T-helper 2 cell (primary cell): Measurements from ENCODE around the gene WWOX.
A peak's percentile ranks its signal among the peaks of the same experiment; 100 is the strongest.

ENCODE experiments used
- DNase-seq, 5 experiments: peaks; one replicate each; pipeline versions ENCODE4 v3.0.0 to v3.0.0-alpha.2; 2012 to 2022

WWOX gene

GRCh38 chr16:78749745-78750268 is 650.4 kb downstream of the WWOX start:
- DNase-seq, result peak in 2 of 5 experiments; percentile 31 to 43

GRCh38 chr16:78750611-78751010 is 651.2 kb downstream of the WWOX start:
- no peak for DNase-seq

GRCh38 chr16:78751601-78752000 is 652.1 kb downstream of the WWOX start:
- no peak for DNase-seq

- no peak for DNase-seq
Observed at GRCh38 chr16:78754713-78755112, 655.3 kb downstream of the WWOX start.

- DNase-seq, result no peak
Observed at GRCh38 chr16:78755751-78756661, 656.6 kb downstream of the WWOX start.

- DNase-seq, result no peak
Observed at GRCh38 chr16:78759596-78759995, 660.1 kb downstream of the WWOX start.

GRCh38 chr16:78760611-78761010 is 661.2 kb downstream of the WWOX start:
- DNase-seq, result no peak

- DNase-seq, result no peak
Observed at GRCh38 chr16:78761427-78761826, 662.0 kb downstream of the WWOX start.

- no peak for DNase-seq
Observed at GRCh38 chr16:78762222-78762621, 662.8 kb downstream of the WWOX start.

GRCh38 chr16:78763821-78764440 is 664.5 kb downstream of the WWOX start:
- no peak for DNase-seq

GRCh38 chr16:78764478-78764877 is 665.0 kb downstream of the WWOX start:
- no peak for DNase-seq

GRCh38 chr16:78768226-78768625 is 668.8 kb downstream of the WWOX start:
- no peak for DNase-seq

GRCh38 chr16:78768718-78769117 is 669.3 kb downstream of the WWOX start:
- DNase-seq, result peak in 2 of 5 experiments; percentile 30 to 71

- peak; percentile 64 to 80 (median 69) for DNase-seq
Observed at GRCh38 chr16:78770353-78771091, 671.1 kb downstream of the WWOX start.

- no peak for DNase-seq
Observed at GRCh38 chr16:78773291-78773702, 673.8 kb downstream of the WWOX start.

- DNase-seq, result no peak
Observed at GRCh38 chr16:78773706-78774105, 674.3 kb downstream of the WWOX start.

GRCh38 chr16:78775161-78775561 is 675.7 kb downstream of the WWOX start:
- peak in 2 of 5 experiments; percentile 61 to 87 for DNase-seq

- peak in 2 of 5 experiments; percentile 38 to 94 for DNase-seq
Observed at GRCh38 chr16:78778101-78779004, 678.9 kb downstream of the WWOX start.

GRCh38 chr16:78780808-78781207 is 681.4 kb downstream of the WWOX start:
- no peak for DNase-seq

- no peak for DNase-seq
Observed at GRCh38 chr16:78782572-78782971, 683.1 kb downstream of the WWOX start.

- peak in 1 of 5 experiments; percentile 27 for DNase-seq
Observed at GRCh38 chr16:78783570-78784079, 684.2 kb downstream of the WWOX start.

- no peak for DNase-seq
Observed at GRCh38 chr16:78784771-78785170, 685.3 kb downstream of the WWOX start.
